Activated CD4-positive, alpha-beta T cell treated with anti-CD3 and anti-CD28 coated beads, Interleukin-2, amount 50 U/mL, for 48 hours (primary cell): ENCODE data around the gene MACROH2A1.

Experiments used
- DNase-seq, 2 experiments: peaks; one replicate each; pipeline ENCODE4 v3.0.0-alpha.2; 2020

MACROH2A1 gene

GRCh38 chr5:135350536-135350935 is 48.5 kb downstream of the MACROH2A1 start:
- no peak for DNase-seq

- DNase-seq = no peak
Measured at GRCh38 chr5:135349886-135350285, 49.1 kb downstream of the MACROH2A1 start.

- DNase-seq = no peak
Measured at GRCh38 chr5:135349451-135349850, 49.6 kb downstream of the MACROH2A1 start.

GRCh38 chr5:135348918-135349317 is 50.1 kb downstream of the MACROH2A1 start:
- no peak for DNase-seq

GRCh38 chr5:135347392-135347791 is 51.6 kb downstream of the MACROH2A1 start:
- DNase-seq = no peak

- DNase-seq = no peak
Measured at GRCh38 chr5:135345956-135346731, 52.9 kb downstream of the MACROH2A1 start.

- no peak for DNase-seq
Measured at GRCh38 chr5:135344349-135344748, 54.7 kb downstream of the MACROH2A1 start.

- no peak for DNase-seq
Measured at GRCh38 chr5:135343413-135343812, 55.6 kb downstream of the MACROH2A1 start.

GRCh38 chr5:135342551-135342875 is 56.5 kb downstream of the MACROH2A1 start:
- DNase-seq = no peak

- DNase-seq = no peak
Measured at GRCh38 chr5:135341696-135342550, 57.1 kb downstream of the MACROH2A1 start.

GRCh38 chr5:135341016-135341666 is 57.9 kb downstream of the MACROH2A1 start:
- no peak for DNase-seq

- no peak for DNase-seq
Measured at GRCh38 chr5:135340568-135340967, 58.5 kb downstream of the MACROH2A1 start.

- no peak for DNase-seq
Measured at GRCh38 chr5:135339623-135340022, 59.4 kb downstream of the MACROH2A1 start.

- DNase-seq = no peak
Measured at GRCh38 chr5:135339189-135339588, 59.8 kb downstream of the MACROH2A1 start.

- no peak for DNase-seq
Measured at GRCh38 chr5:135337064-135337463, 62.0 kb downstream of the MACROH2A1 start.

- no peak for DNase-seq
Measured at GRCh38 chr5:135335031-135335828, 63.8 kb downstream of the MACROH2A1 start.

- DNase-seq = no peak
Measured at GRCh38 chr5:135333732-135334515, 65.1 kb downstream of the MACROH2A1 start.

- DNase-seq = no peak
Measured at GRCh38 chr5:135332519-135333150, 66.4 kb downstream of the MACROH2A1 start.

- no peak for DNase-seq
Measured at GRCh38 chr5:135331612-135332011, 67.4 kb downstream of the MACROH2A1 start.

GRCh38 chr5:135330798-135331096 is 68.3 kb downstream of the MACROH2A1 start:
- no peak for DNase-seq

GRCh38 chr5:135329913-135330797 is 68.9 kb downstream of the MACROH2A1 start:
- DNase-seq = no peak
